ENCODE results near the gene TUBB2A. TPM values are rescaled to one million over a fixed set of nuclear protein-coding genes. Genes with fewer than 3 reads are reported as not detected.

TUBB2A gene
- total and polyA plus RNA-seq, 2 of the 4 experiments (the other 2 are of a cell fraction), result 164 to 264 TPM

- no peak overlapping the region for H3K4me3 ChIP-seq (ENCODE audit: insufficient read depth, low read depth, low read length)
- peaks cover 9% of the 10 kb centered on the region; the same call in 1 of the 2 replicates for H4K20me1 ChIP-seq (ENCODE audit: insufficient read depth, low read length)
- in situ Hi-C loops (cut with MboI; ENCODE audit: low sequenced_read_pairs), result no loop called here
- H3K9me1 ChIP-seq (ENCODE audit: insufficient read depth, low read length), result peaks cover 8% of the 10 kb centered on the region; the same call in 1 of the 2 replicates
- H2BK15ac ChIP-seq (ENCODE audit: low read depth, low read length), result no peak overlapping the region
- no peak overlapping the region for H3K4me2 ChIP-seq (ENCODE audit: low read depth, low read length)
- H2BK20ac ChIP-seq (ENCODE audit: low read depth, low read length), result no peak overlapping the region
- no peak for ATAC-seq (ENCODE audit: low read depth)
- H3K4me1 ChIP-seq (ENCODE audit: control insufficient read depth, insufficient read depth, low read length), result peaks cover 2% of the 10 kb centered on the region; the same call in 1 of the 2 replicates
- no peak overlapping the region for H3K14ac ChIP-seq (replicated peaks; ENCODE audit: low read depth, low read length)
- H2AK5ac ChIP-seq (ENCODE audit: low read depth, low read length), result no peak overlapping the region
- no TSS peak for BruUV-seq (replicated peaks)
- no peak overlapping the region for H3K4ac ChIP-seq (ENCODE audit: low read depth, low read length)
- intact Hi-C loops (cut with micrococcal nuclease), result no loop called here
- H3K79me1 ChIP-seq (ENCODE audit: low read depth in 1 of 2, low read length in 2 of 2), result peaks cover 7 to 16% of the 10 kb centered on the region in 2 experiments; a peak in 3 of 4 replicates
- H2BK5ac ChIP-seq (ENCODE audit: low read depth, low read length, poor library complexity, severe bottlenecking), result no peak overlapping the region
- no peak overlapping the region for H3K23ac ChIP-seq (ENCODE audit: low read depth, low read length)
- POLR2A ChIA-PET (ENCODE audit: unreplicated experiment), result interaction anchor here (1.0 kb wide), 1 partner anchor 12 kb away, joined by 3 read pairs; no protein-coding TSS in a partner anchor
- H3K9ac ChIP-seq (ENCODE audit: low read depth, low read length), result no peak overlapping the region
- no peak overlapping the region for H4K8ac ChIP-seq (ENCODE audit: low read depth in 2 of 2, low read length in 2 of 2)
- no peak overlapping the region for H4K91ac ChIP-seq (ENCODE audit: insufficient read depth, low read depth, low read length)
- no peaks in the 10 kb centered on the region for H3K9me3 ChIP-seq (ENCODE audit: control insufficient read depth, insufficient read depth, low read length)
- H3K36me3 ChIP-seq (ENCODE audit: control insufficient read depth, insufficient read depth, low read length), result peaks cover 38% of the 10 kb centered on the region
- no peak for DNase-seq
- no peaks in the 10 kb centered on the region for H3K27me3 ChIP-seq (ENCODE audit: control insufficient read depth, insufficient read depth, low read length)
- H4K5ac ChIP-seq (ENCODE audit: low read depth, low read length), result no peak overlapping the region
- no peak for TF ChIP-seq NFE2L2 (IDR thresholded peaks at IDR 0.05; ENCODE audit: low read depth, low read length)
- TF ChIP-seq POLR2A (IDR thresholded peaks at IDR 0.05; ENCODE audit: low read depth, low read length), result no peak
- TF ChIP-seq SMC3 (IDR thresholded peaks at IDR 0.05; ENCODE audit: low read depth, low read length), result no peak
- TF ChIP-seq RFX5 (IDR thresholded peaks at IDR 0.05; ENCODE audit: low read depth, low read length), result no peak
- no peak for TF ChIP-seq CTCF (conservative IDR thresholded peaks at IDR 0.05; ENCODE audit: low read depth, low read length)
- TF ChIP-seq BHLHE40 (IDR thresholded peaks at IDR 0.05; ENCODE audit: low read depth, low read length), result no peak
- no peak for TF ChIP-seq ELK1 (IDR thresholded peaks at IDR 0.05; ENCODE audit: borderline replicate concordance, low read depth, low read length)
- TF ChIP-seq USF2 (IDR thresholded peaks at IDR 0.05; ENCODE audit: low read depth, low read length), result no peak
- no peak for TF ChIP-seq RCOR1 (IDR thresholded peaks at IDR 0.05; ENCODE audit: insufficient replicate concordance, low read length)
- TF ChIP-seq CEBPB (IDR thresholded peaks at IDR 0.05; ENCODE audit: low read depth, low read length), result no peak
- TF ChIP-seq MXI1 (IDR thresholded peaks at IDR 0.05; ENCODE audit: borderline replicate concordance, low read depth, low read length), result no peak
- TF ChIP-seq FOS (IDR thresholded peaks at IDR 0.05; ENCODE audit: low read depth, low read length), result no peak
- no peak for TF ChIP-seq CHD1 (IDR thresholded peaks at IDR 0.05; ENCODE audit: low read depth, low read length)
- no peak for TF ChIP-seq MAZ (IDR thresholded peaks at IDR 0.05; ENCODE audit: borderline replicate concordance, low read depth, low read length)
- no peak for TF ChIP-seq MAFK (IDR thresholded peaks at IDR 0.05; ENCODE audit: low read depth, low read length)
- TF ChIP-seq RAD21 (IDR thresholded peaks at IDR 0.05; ENCODE audit: low read length), result no peak
- CTCF ChIA-PET, result no interaction called here
- H2AK9ac ChIP-seq (replicated peaks; ENCODE audit: low read depth, low read length, poor library complexity), result no peak overlapping the region
- no peak overlapping the region for H3K56ac ChIP-seq (ENCODE audit: extremely low read depth, insufficient read depth, low read length)
- H3K18ac ChIP-seq (ENCODE audit: low read depth, low read length), result no peak overlapping the region
- dilution Hi-C loops (cut with HindIII; ENCODE audit: low sequenced_read_pairs, unreplicated experiment), result no loop called here
- H3K27ac ChIP-seq (ENCODE audit: insufficient read depth, low read length), result no peak overlapping the region
- H2BK120ac ChIP-seq (ENCODE audit: low read depth, low read length), result no peak overlapping the region
- H2AFZ ChIP-seq (replicated peaks; ENCODE audit: low read length, poor library complexity), result no peak overlapping the region
- WGBS, 2 experiments (ENCODE audit: extremely low coverage in 2 of 2, insufficient read length in 1 of 2), result no CpG with 5 or more reads among the region's 5 CpGs
Measured at GRCh38 chr6:3151691-3152090, 5.7 kb downstream of the TUBB2A start.

Data from IMR-90 (cell line).